ENCODE measurements around the gene FCSK. TPM values are rescaled to one million over a fixed set of nuclear protein-coding genes. Genes with fewer than 3 reads are reported as not detected.

The FCSK gene
- total RNA-seq, 4 donors from 2014 or later = 20.3 to 40.2 (median 24.5) TPM

- WGBS, 2 donors = 92 to 97% methylated on average over 6 of the region's 8 CpGs
- TF ChIP-seq CTCF (IDR thresholded peaks at IDR 0.05) (no peak), POLR2A (IDR thresholded peaks at IDR 0.05) (no peak)
- intact Hi-C loops (cut with DNase I) = no loop called here
- no peak for DNase-seq
- no peaks in the 10 kb centered on the region for H3K27me3 ChIP-seq
- H3K4me3 ChIP-seq (replicated peaks in 1 of 3) = no peak overlapping the region
- H3K4me1 ChIP-seq = no peaks in the 10 kb centered on the region
- H3K27ac ChIP-seq = no peak overlapping the region
- peaks cover 30 to 35% of the 10 kb centered on the region in 2 donors for H3K36me3 ChIP-seq
- no peaks in the 10 kb centered on the region for H3K9me3 ChIP-seq
These were observed 23.8 kb downstream of the FCSK start for GRCh38 chr16:70478169-70478568.

GRCh38 chr16:70478912-70479341, 24.5 kb downstream of the FCSK start:
- Histone ChIP-seq H3K27ac (no peak overlapping the region), H3K27me3 (no peaks in the 10 kb centered on the region), H3K4me1 (no peaks in the 10 kb centered on the region), H3K36me3 (peaks cover 34 to 36% of the 10 kb centered on the region in 2 donors), H3K4me3 (replicated peaks in 1 of 3) (no peak overlapping the region), H3K9me3 (no peaks in the 10 kb centered on the region)
- 77 to 89% methylated on average over 7 to 9 of the region's 10 CpGs for whole genome bisulfite sequencing, 2 donors
- no peak for TF ChIP-seq POLR2A (IDR thresholded peaks at IDR 0.05)
- no peak for DNase-seq
- intact Hi-C loops (cut with DNase I) = no loop called here

- intact Hi-C loops (cut with DNase I) = no loop called here
- WGBS, 2 donors = 90 to 98% methylated on average over 9 to 14 of the region's 17 CpGs
- H3K27ac ChIP-seq = no peak overlapping the region
These were observed 26.0 kb downstream of the FCSK start for GRCh38 chr16:70480127-70481105.

GRCh38 chr16:70481929-70482536, 27.6 kb downstream of the FCSK start:
- TF ChIP-seq CTCF (IDR thresholded peaks at IDR 0.05) = no peak
- TF ChIP-seq POLR2A (IDR thresholded peaks at IDR 0.05) = no peak
- intact Hi-C loops (cut with DNase I) = no loop called here
- Histone ChIP-seq H3K4me3 (replicated peaks in 1 of 3) (no peak overlapping the region), H3K27me3 (no peaks in the 10 kb centered on the region), H3K36me3 (peaks cover 30 to 43% of the 10 kb centered on the region in 2 donors), H3K4me1 (no peaks in the 10 kb centered on the region), H3K9me3 (no peaks in the 10 kb centered on the region), H3K27ac (no peak overlapping the region)
- no peak for DNase-seq
- 91 to 97% methylated on average over 7 of the region's 7 CpGs for WGBS, 2 donors

More at GRCh38 chr16:70480127-70481105, 26.0 kb downstream of the FCSK start:
- Histone ChIP-seq H3K4me1 (no peaks in the 10 kb centered on the region), H3K9me3 (no peaks in the 10 kb centered on the region), H3K36me3 (peaks cover 31 to 33% of the 10 kb centered on the region in 2 donors), H3K4me3 (replicated peaks in 1 of 3) (no peak overlapping the region), H3K27me3 (no peaks in the 10 kb centered on the region)
- DNase-seq = no peak
- TF ChIP-seq CTCF (IDR thresholded peaks at IDR 0.05) (no peak), POLR2A (IDR thresholded peaks at IDR 0.05) (no peak)

- DNase-seq = no peak
- H3K36me3 ChIP-seq = peaks cover 30 to 48% of the 10 kb centered on the region in 2 donors
- no peaks in the 10 kb centered on the region for H3K4me1 ChIP-seq
- no peaks in the 10 kb centered on the region for H3K27me3 ChIP-seq
- no peak overlapping the region for H3K27ac ChIP-seq
- intact Hi-C loops (cut with DNase I) = no loop called here
- 85 to 93% methylated on average over 5 of the region's 5 CpGs for WGBS, 2 donors
- no peak overlapping the region for H3K4me3 ChIP-seq (replicated peaks in 1 of 3)
- no peaks in the 10 kb centered on the region for H3K9me3 ChIP-seq
- TF ChIP-seq CTCF (IDR thresholded peaks at IDR 0.05) (no peak), POLR2A (IDR thresholded peaks at IDR 0.05) (no peak)
These were observed 28.2 kb downstream of the FCSK start for GRCh38 chr16:70482624-70483023.
